OCI-LY3 (cell line): ENCODE results near the gene SC5D.

Experiments
- EZH2phosphoT487 ChIP-seq: fragments of 200-600 bp; shearing (Covaris generic); IDR thresholded peaks from 2 replicates; pipeline ENCODE4 v1.6.1; 2018; ENCODE audit warnings: antibody characterized with exemption, mixed run types, low read depth
- TF ChIP-seq, protein P1 (sequence below): fragments of 200-600, 300-600 bp; sonication (generic); IDR thresholded peaks from 2 replicates; pipeline ENCODE4 v1.5.1; 2014; ENCODE audit warnings: antibody characterized with exemption, low read length, low read depth

DNA sequence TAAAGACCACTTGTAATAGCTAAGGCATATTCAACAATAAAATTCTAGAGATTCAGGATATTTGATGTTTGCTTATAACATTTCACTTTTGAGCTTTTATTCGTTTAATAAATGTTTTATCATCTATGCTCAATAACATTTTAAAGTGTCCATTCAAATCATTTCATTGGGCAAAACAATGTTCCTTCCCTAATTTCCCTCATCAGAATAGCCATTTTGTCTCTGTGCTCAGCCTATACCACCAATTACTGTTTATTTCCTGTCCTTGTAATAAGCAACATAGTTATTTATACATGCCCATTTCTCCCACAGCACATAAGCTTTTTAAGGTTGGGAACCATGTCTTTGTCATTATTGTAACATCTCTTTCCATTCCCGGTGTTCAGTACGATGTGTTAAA, 1.3 kb upstream of the SC5D start:
- TF ChIP-seq, protein P1, sequence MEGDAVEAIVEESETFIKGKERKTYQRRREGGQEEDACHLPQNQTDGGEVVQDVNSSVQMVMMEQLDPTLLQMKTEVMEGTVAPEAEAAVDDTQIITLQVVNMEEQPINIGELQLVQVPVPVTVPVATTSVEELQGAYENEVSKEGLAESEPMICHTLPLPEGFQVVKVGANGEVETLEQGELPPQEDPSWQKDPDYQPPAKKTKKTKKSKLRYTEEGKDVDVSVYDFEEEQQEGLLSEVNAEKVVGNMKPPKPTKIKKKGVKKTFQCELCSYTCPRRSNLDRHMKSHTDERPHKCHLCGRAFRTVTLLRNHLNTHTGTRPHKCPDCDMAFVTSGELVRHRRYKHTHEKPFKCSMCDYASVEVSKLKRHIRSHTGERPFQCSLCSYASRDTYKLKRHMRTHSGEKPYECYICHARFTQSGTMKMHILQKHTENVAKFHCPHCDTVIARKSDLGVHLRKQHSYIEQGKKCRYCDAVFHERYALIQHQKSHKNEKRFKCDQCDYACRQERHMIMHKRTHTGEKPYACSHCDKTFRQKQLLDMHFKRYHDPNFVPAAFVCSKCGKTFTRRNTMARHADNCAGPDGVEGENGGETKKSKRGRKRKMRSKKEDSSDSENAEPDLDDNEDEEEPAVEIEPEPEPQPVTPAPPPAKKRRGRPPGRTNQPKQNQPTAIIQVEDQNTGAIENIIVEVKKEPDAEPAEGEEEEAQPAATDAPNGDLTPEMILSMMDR = no peak
- no peak for TF ChIP-seq EZH2phosphoT487
